Upper lobe of left lung (tissue), 4 donors: ENCODE measurements around the gene TRIM52.

ENCODE experiments used
- CTCF ChIP-seq, 6 experiments: fragments of 450-650 bp in 4 of 6; fragments of 200-600 bp in 2 of 6; sonication (generic) in 2 of 6; IDR thresholded peaks; one replicate each; pipeline ENCODE4 v1.5.1; 2016 to 2019; ENCODE audit warnings: antibody characterized with exemption in 6 of 6
- POLR2A ChIP-seq, 4 donors: fragments of 450-650 bp; IDR thresholded peaks; one replicate each; pipeline ENCODE4 v1.5.1; 2016 to 2017; ENCODE audit warnings: antibody characterized with exemption in 4 of 4, mild to moderate bottlenecking in 2 of 4
- POLR2AphosphoS5 ChIP-seq, 2 donors: sonication (generic); formaldehyde crosslinking; IDR thresholded peaks; one replicate each; pipeline ENCODE4 v1.5.1; 2017; ENCODE audit warnings: antibody characterized with exemption in 2 of 2

GRCh38 chr5:181261320-181262049, 542 bp upstream of the TRIM52 start:
- TF ChIP-seq POLR2AphosphoS5 (IDR thresholded peaks at IDR 0.05) (peak; percentile 63 to 72), CTCF (IDR thresholded peaks at IDR 0.05) (peak in 2 of 6 experiments; percentile 10 to 13), POLR2A (IDR thresholded peaks at IDR 0.05) (peak in 3 of 4 donors; percentile 60 to 77 (median 73))
